ENCODE measurements around the gene CHIC1.

- TF ChIP-seq, protein P1, sequence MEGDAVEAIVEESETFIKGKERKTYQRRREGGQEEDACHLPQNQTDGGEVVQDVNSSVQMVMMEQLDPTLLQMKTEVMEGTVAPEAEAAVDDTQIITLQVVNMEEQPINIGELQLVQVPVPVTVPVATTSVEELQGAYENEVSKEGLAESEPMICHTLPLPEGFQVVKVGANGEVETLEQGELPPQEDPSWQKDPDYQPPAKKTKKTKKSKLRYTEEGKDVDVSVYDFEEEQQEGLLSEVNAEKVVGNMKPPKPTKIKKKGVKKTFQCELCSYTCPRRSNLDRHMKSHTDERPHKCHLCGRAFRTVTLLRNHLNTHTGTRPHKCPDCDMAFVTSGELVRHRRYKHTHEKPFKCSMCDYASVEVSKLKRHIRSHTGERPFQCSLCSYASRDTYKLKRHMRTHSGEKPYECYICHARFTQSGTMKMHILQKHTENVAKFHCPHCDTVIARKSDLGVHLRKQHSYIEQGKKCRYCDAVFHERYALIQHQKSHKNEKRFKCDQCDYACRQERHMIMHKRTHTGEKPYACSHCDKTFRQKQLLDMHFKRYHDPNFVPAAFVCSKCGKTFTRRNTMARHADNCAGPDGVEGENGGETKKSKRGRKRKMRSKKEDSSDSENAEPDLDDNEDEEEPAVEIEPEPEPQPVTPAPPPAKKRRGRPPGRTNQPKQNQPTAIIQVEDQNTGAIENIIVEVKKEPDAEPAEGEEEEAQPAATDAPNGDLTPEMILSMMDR (conservative IDR thresholded peaks at IDR 0.05 in 1 of 2, IDR thresholded peaks at IDR 0.05 in 1 of 2; ENCODE audit: extremely low read depth in 1 of 2, insufficient read depth in 1 of 2, low read depth in 1 of 2, low read length in 2 of 2) = no peak
- no peak for TF ChIP-seq EZH2 (IDR thresholded peaks at IDR 0.05; ENCODE audit: borderline replicate concordance, low read length)
Observed at GRCh38 chrX:73577361-73577760, 14.4 kb downstream of the CHIC1 start.
